RWPE2 (cell line): Measurements from ENCODE around the gene SEMA4C.

Experiments used
- ATAC-seq: fragments of 200-7000 bp; cut with Tn5 transposase; 3 replicates; pipeline ENCODE4 v1.9.1; 2021; ENCODE audit warnings: low read depth
- DNase-seq: peaks from one replicate; pipeline ENCODE4 v3.0.0-alpha.2; 2020; ENCODE audit warnings: low spot score
- H3K27ac ChIP-seq: fragments of 450-650 bp; 2 replicates; pipeline ENCODE4 v1.5.1; 2017; ENCODE audit warnings: mild to moderate bottlenecking; ENCODE audit not compliant: poor library complexity, severe bottlenecking
- H3K27me3 ChIP-seq: fragments of 250-450 bp; sonication (Bioruptor Pico); 2 replicates; pipeline ENCODE4 v1.5.1; 2021; ENCODE audit warnings: mild to moderate bottlenecking, moderate library complexity; ENCODE audit not compliant: insufficient read depth, poor library complexity, severe bottlenecking
- H3K36me3 ChIP-seq: fragments of 250-450 bp; sonication (Bioruptor Pico); 2 replicates; pipeline ENCODE4 v1.5.1; 2020; ENCODE audit warnings: low read depth, mild to moderate bottlenecking, moderate library complexity
- H3K4me1 ChIP-seq: fragments of 250-450 bp; sonication (Bioruptor Pico); 2 replicates; pipeline ENCODE4 v1.5.1; 2021; ENCODE audit warnings: mild to moderate bottlenecking, moderate library complexity; ENCODE audit not compliant: insufficient read depth, poor library complexity, severe bottlenecking
- H3K4me3 ChIP-seq: fragments of 250-450 bp; sonication (Bioruptor Pico); 2 replicates; pipeline ENCODE4 v1.5.1; 2021; ENCODE audit warnings: mild to moderate bottlenecking, moderate library complexity; ENCODE audit not compliant: severe bottlenecking
- H3K9me3 ChIP-seq: fragments of 250-450 bp; sonication (Bioruptor Pico); 2 replicates; pipeline ENCODE4 v1.5.1; 2021; ENCODE audit warnings: mild to moderate bottlenecking, moderate library complexity; ENCODE audit not compliant: severe bottlenecking
- CTCF ChIP-seq: fragments of 450-650 bp; IDR thresholded peaks from one replicate; pipeline ENCODE4 v1.5.1; 2017; ENCODE audit warnings: mild to moderate bottlenecking, moderate library complexity; ENCODE audit not compliant: poor library complexity, severe bottlenecking

SEMA4C gene

GRCh38 chr2:96876269-96877041 is 6.6 kb upstream of the SEMA4C start:
- TF ChIP-seq CTCF: no peak
- H3K27me3 ChIP-seq: no peaks in the 10 kb centered on the region
- peak; percentile 49 for ATAC-seq

GRCh38 chr2:96875498-96876268 is 5.8 kb upstream of the SEMA4C start:
- 0 out of 3 replicates have a peak, but pooled peaks have one; percentile 6 for ATAC-seq
- Histone ChIP-seq H3K4me1 (peaks cover 18% of the 10 kb centered on the region), H3K27ac (no peak overlapping the region)

More at GRCh38 chr2:96876269-96877041, 6.6 kb upstream of the SEMA4C start:
- no peak overlapping the region for H3K4me3 ChIP-seq
- no peaks in the 10 kb centered on the region for H3K9me3 ChIP-seq
- DNase-seq: no peak
- H3K4me1 ChIP-seq: peaks cover 18% of the 10 kb centered on the region
- no peaks in the 10 kb centered on the region for H3K36me3 ChIP-seq
- no peak overlapping the region for H3K27ac ChIP-seq

GRCh38 chr2:96874198-96874831 is 4.4 kb upstream of the SEMA4C start:
- no peaks in the 10 kb centered on the region for H3K27me3 ChIP-seq
- no peak for TF ChIP-seq CTCF
- DNase-seq (no peak), ATAC-seq (peak; percentile 9; the same call in 1 of the 3 replicates)
- no peak overlapping the region for H3K4me3 ChIP-seq
- no peaks in the 10 kb centered on the region for H3K9me3 ChIP-seq
- no peaks in the 10 kb centered on the region for H3K36me3 ChIP-seq
- H3K27ac ChIP-seq: no peak overlapping the region
- peaks cover 18% of the 10 kb centered on the region for H3K4me1 ChIP-seq

More at GRCh38 chr2:96875498-96876268, 5.8 kb upstream of the SEMA4C start:
- Histone ChIP-seq H3K4me3 (no peak overlapping the region), H3K27me3 (no peaks in the 10 kb centered on the region), H3K36me3 (no peaks in the 10 kb centered on the region), H3K9me3 (no peaks in the 10 kb centered on the region)
- no peak for TF ChIP-seq CTCF
- DNase-seq: no peak

- H3K27me3 ChIP-seq: no peaks in the 10 kb centered on the region
- DNase-seq (no peak), ATAC-seq (no peak)
- no peaks in the 10 kb centered on the region for H3K9me3 ChIP-seq
- H3K36me3 ChIP-seq: no peaks in the 10 kb centered on the region
- peaks cover 18% of the 10 kb centered on the region for H3K4me1 ChIP-seq
- TF ChIP-seq CTCF: no peak
- no peak overlapping the region for H3K27ac ChIP-seq
- H3K4me3 ChIP-seq: no peak overlapping the region
Observed at GRCh38 chr2:96873651-96874096, 3.8 kb upstream of the SEMA4C start.
